Naive thymus-derived CD4-positive, alpha-beta T cell (primary cell): Measurements from ENCODE around the gene C2CD4A. TPM values are rescaled to one million over a fixed set of nuclear protein-coding genes. Genes with fewer than 3 reads are reported as not detected.

Experiments used
- ATAC-seq: fragments of 150-1000 bp; cut with Tn5 transposase; 2 replicates; pipeline ENCODE4 v1.10.0; 2021; ENCODE audit warnings: mild to moderate bottlenecking, moderate library complexity
- CTCF ChIA-PET: fragments of 350-600 bp; sonication (Branson Sonifier 250); formaldehyde crosslinking; loops from one replicate; lab custom pipeline; 2021; ENCODE audit warnings: antibody characterized with exemption; lab: Charles Lee
- POLR2A ChIA-PET: fragments of 350-600 bp; sonication (Branson Sonifier 250); formaldehyde crosslinking; loops from one replicate; lab custom pipeline; 2021; ENCODE audit warnings: antibody characterized with exemption, inconsistent platforms; lab: Charles Lee
- DNase-seq, 9 donors: peaks; one replicate each; pipeline versions ENCODE4 v3.0.0 to v3.0.0-alpha.2; 2020 to 2022; ENCODE audit warnings: mixed read lengths in 1 of 9
- H3K27ac ChIP-seq: one replicate; pipeline ENCODE4 v1.7.0; 2013; ENCODE audit warnings: mild to moderate bottlenecking, low read depth, low read length, moderate library complexity
- H3K27me3 ChIP-seq, 2 donors: one replicate each; pipeline ENCODE4 v1.7.0; 2013; ENCODE audit warnings: low read length in 2 of 2, mild to moderate bottlenecking in 2 of 2, moderate library complexity in 2 of 2; ENCODE audit not compliant: control insufficient read depth in 2 of 2, insufficient read depth in 2 of 2
- H3K36me3 ChIP-seq, 3 experiments: 1 replicate in 2 of 3; 2 replicates in 1 of 3; pipeline ENCODE4 v1.7.0; 2013; ENCODE audit warnings: low read length in 3 of 3, mild to moderate bottlenecking in 3 of 3, moderate library complexity in 1 of 3; ENCODE audit not compliant: insufficient read depth in 3 of 3, control insufficient read depth in 2 of 3
- H3K4me1 ChIP-seq, 2 donors: one replicate each; pipeline ENCODE4 v1.7.0; 2013; ENCODE audit warnings: low read length in 2 of 2, mild to moderate bottlenecking in 2 of 2, moderate library complexity in 1 of 2; ENCODE audit not compliant: control insufficient read depth in 2 of 2, insufficient read depth in 2 of 2
- H3K4me3 ChIP-seq: 2 replicates; pipeline ENCODE4 v1.7.0; 2013; ENCODE audit warnings: mild to moderate bottlenecking, low read length
- H3K9me3 ChIP-seq, 3 experiments: 1 replicate in 2 of 3; 2 replicates in 1 of 3; pipeline ENCODE4 v1.7.0; 2013; ENCODE audit warnings: low read length in 3 of 3; ENCODE audit not compliant: control insufficient read depth in 2 of 3
- H3K27ac Mint-ChIP-seq, 9 donors: one replicate each; pipeline ENCODE4 v1.8.0; 2020 to 2022; ENCODE audit warnings: mixed read lengths in 9 of 9, mild to moderate bottlenecking in 8 of 9, moderate library complexity in 5 of 9, inconsistent platforms in 2 of 9
- H3K27me3 Mint-ChIP-seq, 5 donors: one replicate each; pipeline ENCODE4 v1.8.0; 2021 to 2022; ENCODE audit warnings: mixed read lengths in 5 of 5, mild to moderate bottlenecking in 1 of 5
- H3K36me3 Mint-ChIP-seq, 5 donors: one replicate each; pipeline ENCODE4 v1.8.0; 2020 to 2022; ENCODE audit warnings: mixed read lengths in 5 of 5, mild to moderate bottlenecking in 3 of 5, inconsistent platforms in 1 of 5
- H3K4me1 Mint-ChIP-seq, 7 donors: one replicate each; pipeline ENCODE4 v1.8.0; 2020 to 2022; ENCODE audit warnings: mixed read lengths in 7 of 7, mild to moderate bottlenecking in 3 of 7, inconsistent platforms in 1 of 7
- H3K4me3 Mint-ChIP-seq, 10 donors: one replicate each; pipeline ENCODE4 v1.8.0; 2020 to 2022; ENCODE audit warnings: mild to moderate bottlenecking in 10 of 10, mixed read lengths in 10 of 10, moderate library complexity in 6 of 10, inconsistent platforms in 2 of 10
- H3K9me3 Mint-ChIP-seq, 11 donors: one replicate each; pipeline ENCODE4 v1.8.0; 2020 to 2022; ENCODE audit warnings: mixed read lengths in 11 of 11, mild to moderate bottlenecking in 4 of 11, inconsistent platforms in 1 of 11, moderate library complexity in 1 of 11
- intact Hi-C, 2 donors: fragments of 100-400 bp; cut with micrococcal nuclease; formaldehyde crosslinking; loops; one replicate each; pipeline ENCODE4 v1.15.1; 2023
- polyA plus RNA-seq, 2 donors: library from polyadenylated mRNA; unstranded; fragments of 300-500 nt; fragmentation: Illumina TruSeq; gene quantifications; one replicate each; pipeline ENCODE4 v1.2.3, GENCODE V29; 2021
- total RNA-seq, 6 experiments: library from RNA in 5 of 6; stranded (reverse) in 5 of 6; gene quantifications; 1 replicate in 5 of 6; 2 replicates in 1 of 6; pipeline ENCODE4 v1.2.3 and lab custom pipeline; 2021 to 2026

C2CD4A gene
- total and polyA plus RNA-seq, 7 experiments from 2014 or later, result not detected

GRCh38 chr15:62119227-62119864, 52.6 kb downstream of the C2CD4A start:
- intact Hi-C loops, result no loop called here
- H3K4me3 Mint-ChIP-seq, result peak overlapping the region in 4 of 10 donors; percentile 0 to 69 (median 34)
- H3K4me1 Mint-ChIP-seq, result peaks cover 3 to 38% (median 22%) of the 10 kb centered on the region in 7 donors
- peaks cover 0 to 3% (median 0%) of the 10 kb centered on the region in 11 donors for H3K9me3 Mint-ChIP-seq
- CTCF ChIA-PET, result interaction anchor here (0.6 kb wide), 1 partner anchor 23 kb away, joined by 5 read pairs; no protein-coding TSS in a partner anchor
- Histone ChIP-seq H3K4me1 (peaks cover 3 to 10% of the 10 kb centered on the region in 2 donors), H3K9me3 (no peaks in the 10 kb centered on the region), H3K27ac (no peak overlapping the region), H3K27me3 (no peaks in the 10 kb centered on the region), H3K4me3 (no peak overlapping the region), H3K36me3 (no peaks in the 10 kb centered on the region)
- ATAC-seq (peak; percentile 71), DNase-seq (peak in 1 of 9 donors; percentile 2)
- H3K27ac Mint-ChIP-seq, result peak overlapping the region in 2 of 9 donors; percentile 1 to 26
- peaks cover 0 to 11% (median 0%) of the 10 kb centered on the region in 5 donors for H3K27me3 Mint-ChIP-seq
- H3K36me3 Mint-ChIP-seq, result no peaks in the 10 kb centered on the region
- POLR2A ChIA-PET, result no interaction called here

- CTCF ChIA-PET, result no interaction called here
Observed at GRCh38 chr15:62119874-62120273, 53.1 kb downstream of the C2CD4A start.

More at GRCh38 chr15:62119874-62120273, 53.1 kb downstream of the C2CD4A start:
- Mint-ChIP-seq H3K27me3 (peaks cover 0 to 11% (median 0%) of the 10 kb centered on the region in 5 donors), H3K9me3 (peaks cover 0 to 3% (median 0%) of the 10 kb centered on the region in 11 donors), H3K4me3 (no peak overlapping the region), H3K4me1 (peaks cover 9 to 43% (median 25%) of the 10 kb centered on the region in 7 donors), H3K27ac (peak overlapping the region in 1 of 9 donors; percentile 26), H3K36me3 (no peaks in the 10 kb centered on the region)
- ATAC-seq (no peak), DNase-seq (no peak)
- Histone ChIP-seq H3K36me3 (no peaks in the 10 kb centered on the region), H3K4me1 (peaks cover 8 to 14% of the 10 kb centered on the region in 2 donors), H3K27me3 (no peaks in the 10 kb centered on the region), H3K27ac (no peak overlapping the region), H3K9me3 (no peaks in the 10 kb centered on the region), H3K4me3 (no peak overlapping the region)
- intact Hi-C loops, result no loop called here
- POLR2A ChIA-PET, result no interaction called here

Other genes starting within 250 kb of the C2CD4A start
- 100 to 1,000 TPM; 104 to 159 (median 144) TPM for gene VPS13C, start 6.5 kb upstream of the C2CD4A start, total RNA-seq
- 10 to 100 TPM; 12.7 to 16.8 TPM for gene VPS13C, start 6.5 kb upstream of the C2CD4A start, polyA plus RNA-seq
- under 1 TPM in 2 of 5 experiments, not detected in 3; 0.15 to 0.24 TPM for gene C2CD4B, start 98.3 kb downstream of the C2CD4A start, total RNA-seq
- gene C2CD4B, start 98.3 kb downstream of the C2CD4A start, polyA plus RNA-seq, result not detected